Spleen (tissue), 11 donors: ENCODE data around the gene ZFP42. TPM values are rescaled to one million over a fixed set of nuclear protein-coding genes. Genes with fewer than 3 reads are reported as not detected.

Experiments used
- DNase-seq: peaks from one replicate; pipeline ENCODE4 v3.0.0-alpha.2; 2020
- H3K27ac ChIP-seq, 8 donors: fragments of 200-600 bp; sonication (generic) in 7 of 8; 1 replicate in 4 of 8; 2 replicates in 4 of 8; pipeline versions ENCODE4 v1.5.0 to v1.8.0; 2016 to 2021; ENCODE audit warnings: inconsistent platforms in 4 of 8, mild to moderate bottlenecking in 4 of 8, moderate library complexity in 1 of 8
- H3K27me3 ChIP-seq, 7 donors: fragments of 200-600 bp; sonication (generic) in 6 of 7; replicated peaks in 1 of 7; 1 replicate in 4 of 7; 2 replicates in 3 of 7; pipeline versions ENCODE4 v1.5.0 to v1.8.0; 2016 to 2021; ENCODE audit warnings: inconsistent platforms in 3 of 7, mild to moderate bottlenecking in 1 of 7
- H3K36me3 ChIP-seq, 6 donors: fragments of 200-600 bp; sonication (generic) in 5 of 6; 1 replicate in 4 of 6; 2 replicates in 2 of 6; pipeline versions ENCODE4 v1.5.0 to v1.8.0; 2016 to 2021; ENCODE audit warnings: inconsistent platforms in 2 of 6
- H3K4me1 ChIP-seq, 6 donors: fragments of 200-600 bp; sonication (generic) in 5 of 6; 1 replicate in 3 of 6; 2 replicates in 3 of 6; pipeline versions ENCODE4 v1.5.0 to v1.8.0; 2016 to 2021; ENCODE audit warnings: inconsistent platforms in 3 of 6
- H3K4me3 ChIP-seq, 8 donors: fragments of 200-600 bp; sonication (generic) in 7 of 8; 1 replicate in 4 of 8; 2 replicates in 4 of 8; pipeline versions ENCODE4 v1.5.0 to v1.8.0; 2016 to 2021; ENCODE audit warnings: inconsistent platforms in 4 of 8, mild to moderate bottlenecking in 4 of 8, moderate library complexity in 2 of 8
- H3K9me3 ChIP-seq, 8 donors: fragments of 200-600 bp; sonication (generic) in 7 of 8; 1 replicate in 4 of 8; 2 replicates in 4 of 8; pipeline versions ENCODE4 v1.5.0 to v1.8.0; 2016 to 2021; ENCODE audit warnings: inconsistent platforms in 4 of 8
- POLR2A ChIP-seq, 3 donors: fragments of 450-650 bp; IDR thresholded peaks; one replicate each; pipeline ENCODE4 v1.5.1; 2017; ENCODE audit warnings: antibody characterized with exemption in 3 of 3, mild to moderate bottlenecking in 1 of 3
- POLR2AphosphoS5 ChIP-seq, 3 donors: sonication (generic); formaldehyde crosslinking; IDR thresholded peaks; one replicate each; pipeline ENCODE4 v1.5.1; 2017; ENCODE audit warnings: antibody characterized with exemption in 3 of 3
- WGBS, 5 donors: extraction: QIAGEN DNeasy Blood & Tissue Kit in 3 of 5; methylation state at CpG; one replicate each; pipeline versions ENCODE4 v1.1.5 to v1.1.7; 2013 to 2018; 5-methylcytosine and 5-hydroxymethylcytosine counted together
- intact Hi-C: fragments of 100-400 bp; cut with DNase I; formaldehyde crosslinking; loops from one replicate; pipeline ENCODE4 v1.15.0; 2023; ENCODE audit warnings: low total_unique reads
- polyA plus RNA-seq, 3 donors: library from polyadenylated mRNA; stranded (reverse); fragments of 200-250 nt; gene quantifications; one replicate each; pipeline ENCODE4 v1.2.1, GENCODE V29; 2013
- total RNA-seq, 7 donors: library from RNA; depleted of rRNA in 3 of 7; stranded (reverse); fragments of >200 nt in 3 of 7; fragmentation: NEBNext Ultra II Directional in 4 of 7; extraction: Animal tissue kit (Norgen Biotek cat#: 25700) in 4 of 7; gene quantifications; one replicate each; pipeline versions ENCODE4 v1.1.0 to v1.2.1, GENCODE V29; 2016 to 2021
- TF ChIP-seq, protein P1 (sequence below), 11 experiments: fragments of 200-600 bp in 7 of 11; fragments of 450-650 bp in 4 of 11; sonication (generic) in 4 of 11; IDR thresholded peaks in 8 of 11; conservative IDR thresholded peaks in 3 of 11; 1 replicate in 7 of 11; 2 replicates in 4 of 11; pipeline versions ENCODE4 v1.4.0 to v1.8.0; 2016 to 2021; ENCODE audit warnings: antibody characterized with exemption in 11 of 11, inconsistent platforms in 4 of 11, mild to moderate bottlenecking in 1 of 11
- donor health status: healthy with polysubstance abuse.
- donor health status: DM: no; HTN: no; CAD: no; lungs with moderate emphysema.
- donor health status: DM: no; HTN: no; CAD: no.
- donor health status: Bipolar disorder and iron deficiency.
- donor health status: healthy.
- donor health status: DM: no; HTN: no; CAD: no.
- donor health status: DM: yes; HTN: yes; CAD: no.

The ZFP42 gene
- total and polyA plus RNA-seq, 10 donors: not detected

- Histone ChIP-seq H3K27me3 (no peaks in the 10 kb centered on the region), H3K9me3 (peaks cover 0 to 9% (median 0%) of the 10 kb centered on the region in 8 donors), H3K27ac (no peak overlapping the region), H3K36me3 (no peaks in the 10 kb centered on the region), H3K4me1 (no peaks in the 10 kb centered on the region), H3K4me3 (no peak overlapping the region)
- WGBS, 5 donors: 87 to 90% (median 89%) methylated on average over 8 of the region's 8 CpGs
- intact Hi-C loops: no loop called here
- no peak for DNase-seq
- TF ChIP-seq POLR2A (IDR thresholded peaks at IDR 0.05): no peak
- TF ChIP-seq POLR2AphosphoS5 (IDR thresholded peaks at IDR 0.05): no peak
- TF ChIP-seq, protein P1, sequence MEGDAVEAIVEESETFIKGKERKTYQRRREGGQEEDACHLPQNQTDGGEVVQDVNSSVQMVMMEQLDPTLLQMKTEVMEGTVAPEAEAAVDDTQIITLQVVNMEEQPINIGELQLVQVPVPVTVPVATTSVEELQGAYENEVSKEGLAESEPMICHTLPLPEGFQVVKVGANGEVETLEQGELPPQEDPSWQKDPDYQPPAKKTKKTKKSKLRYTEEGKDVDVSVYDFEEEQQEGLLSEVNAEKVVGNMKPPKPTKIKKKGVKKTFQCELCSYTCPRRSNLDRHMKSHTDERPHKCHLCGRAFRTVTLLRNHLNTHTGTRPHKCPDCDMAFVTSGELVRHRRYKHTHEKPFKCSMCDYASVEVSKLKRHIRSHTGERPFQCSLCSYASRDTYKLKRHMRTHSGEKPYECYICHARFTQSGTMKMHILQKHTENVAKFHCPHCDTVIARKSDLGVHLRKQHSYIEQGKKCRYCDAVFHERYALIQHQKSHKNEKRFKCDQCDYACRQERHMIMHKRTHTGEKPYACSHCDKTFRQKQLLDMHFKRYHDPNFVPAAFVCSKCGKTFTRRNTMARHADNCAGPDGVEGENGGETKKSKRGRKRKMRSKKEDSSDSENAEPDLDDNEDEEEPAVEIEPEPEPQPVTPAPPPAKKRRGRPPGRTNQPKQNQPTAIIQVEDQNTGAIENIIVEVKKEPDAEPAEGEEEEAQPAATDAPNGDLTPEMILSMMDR (IDR thresholded peaks at IDR 0.05 in 8 of 11, conservative IDR thresholded peaks at IDR 0.05 in 3 of 11): no peak
These were observed 29.8 kb upstream of the ZFP42 start for GRCh38 chr4:187965726-187966125.

GRCh38 chr4:187972135-187972534 lies 23.4 kb upstream of the ZFP42 start:
- no peak overlapping the region for H3K4me3 ChIP-seq
- 85 to 96% (median 90%) methylated on average over 5 of the region's 5 CpGs for WGBS, 5 donors
- peaks cover 0 to 15% (median 6%) of the 10 kb centered on the region in 8 donors for H3K9me3 ChIP-seq
- TF ChIP-seq, protein P1 (IDR thresholded peaks at IDR 0.05 in 8 of 11, conservative IDR thresholded peaks at IDR 0.05 in 3 of 11): no peak
- TF ChIP-seq POLR2A (IDR thresholded peaks at IDR 0.05) (no peak), POLR2AphosphoS5 (IDR thresholded peaks at IDR 0.05) (no peak)
- intact Hi-C loops: no loop called here
- H3K4me1 ChIP-seq: no peaks in the 10 kb centered on the region
- H3K27ac ChIP-seq: no peak overlapping the region
- DNase-seq: no peak
- no peaks in the 10 kb centered on the region for H3K27me3 ChIP-seq
- H3K36me3 ChIP-seq: no peaks in the 10 kb centered on the region

DNA sequence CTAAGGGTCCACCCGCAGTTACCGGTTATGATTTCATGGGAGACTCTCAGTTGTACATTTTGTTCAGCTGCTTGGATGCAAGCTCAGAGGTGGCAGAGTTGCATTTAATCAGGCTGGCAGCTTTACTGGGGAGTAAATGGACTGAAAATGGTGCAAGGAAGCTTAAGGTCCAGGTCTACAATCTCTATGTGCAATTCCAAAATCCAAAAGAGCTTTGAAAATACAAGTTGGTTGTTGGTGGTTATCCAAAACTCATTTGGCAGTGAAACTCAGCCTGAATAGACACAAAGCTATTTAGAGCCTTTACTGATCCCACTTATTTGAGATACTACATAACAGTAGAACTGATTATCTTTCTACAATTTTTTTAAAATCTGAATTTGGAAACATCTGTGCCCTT lies 11.8 kb upstream of the ZFP42 start:
- 93 to 100% (median 98%) methylated on average over 2 of the region's 2 CpGs for WGBS, 5 donors
- Histone ChIP-seq H3K27ac (no peak overlapping the region), H3K27me3 (no peaks in the 10 kb centered on the region), H3K4me3 (no peak overlapping the region), H3K36me3 (no peaks in the 10 kb centered on the region), H3K4me1 (no peaks in the 10 kb centered on the region), H3K9me3 (peaks cover 0 to 33% (median 7%) of the 10 kb centered on the region in 8 donors)
- DNase-seq: no peak
- TF ChIP-seq POLR2AphosphoS5 (IDR thresholded peaks at IDR 0.05) (no peak), POLR2A (IDR thresholded peaks at IDR 0.05) (no peak)
- TF ChIP-seq, protein P1 (IDR thresholded peaks at IDR 0.05 in 8 of 11, conservative IDR thresholded peaks at IDR 0.05 in 3 of 11): no peak
- intact Hi-C loops: no loop called here

DNA sequence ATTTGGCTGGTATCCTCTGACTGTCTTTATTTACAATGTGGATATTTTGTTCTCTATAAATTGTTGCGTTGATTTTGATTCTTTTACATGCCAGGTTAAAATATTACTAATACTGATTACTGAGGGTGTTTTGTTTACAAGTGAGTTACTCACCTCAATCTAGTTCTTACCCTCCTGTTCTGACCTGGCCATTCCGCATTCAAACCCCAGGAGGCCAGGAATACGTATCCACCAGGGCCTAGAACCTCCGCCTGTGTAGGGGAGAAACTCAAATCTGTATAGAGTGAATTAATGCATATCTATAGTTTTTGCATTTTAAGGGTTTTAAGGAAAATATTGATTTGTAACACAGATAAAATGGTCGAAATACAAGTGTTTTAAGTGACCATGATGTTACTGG lies 2.6 kb upstream of the ZFP42 start:
- H3K27ac ChIP-seq: no peak overlapping the region
- intact Hi-C loops: no loop called here
- WGBS, 5 donors: 67 to 77% (median 76%) methylated on average over 5 of the region's 5 CpGs

More for the DNA sequence above, 2.6 kb upstream of the ZFP42 start:
- peaks cover 0 to 75% (median 13%) of the 10 kb centered on the region in 8 donors for H3K9me3 ChIP-seq
- H3K4me3 ChIP-seq: no peak overlapping the region
- H3K27me3 ChIP-seq: peaks cover 0 to 32% (median 8%) of the 10 kb centered on the region in 7 donors
- TF ChIP-seq POLR2A (IDR thresholded peaks at IDR 0.05) (no peak), POLR2AphosphoS5 (IDR thresholded peaks at IDR 0.05) (no peak)
- TF ChIP-seq, protein P1 (IDR thresholded peaks at IDR 0.05 in 8 of 11, conservative IDR thresholded peaks at IDR 0.05 in 3 of 11): no peak
- H3K4me1 ChIP-seq: no peaks in the 10 kb centered on the region
- H3K36me3 ChIP-seq: no peaks in the 10 kb centered on the region
- DNase-seq: no peak
